ENCODE data around the gene PLAAT4.

DNA sequence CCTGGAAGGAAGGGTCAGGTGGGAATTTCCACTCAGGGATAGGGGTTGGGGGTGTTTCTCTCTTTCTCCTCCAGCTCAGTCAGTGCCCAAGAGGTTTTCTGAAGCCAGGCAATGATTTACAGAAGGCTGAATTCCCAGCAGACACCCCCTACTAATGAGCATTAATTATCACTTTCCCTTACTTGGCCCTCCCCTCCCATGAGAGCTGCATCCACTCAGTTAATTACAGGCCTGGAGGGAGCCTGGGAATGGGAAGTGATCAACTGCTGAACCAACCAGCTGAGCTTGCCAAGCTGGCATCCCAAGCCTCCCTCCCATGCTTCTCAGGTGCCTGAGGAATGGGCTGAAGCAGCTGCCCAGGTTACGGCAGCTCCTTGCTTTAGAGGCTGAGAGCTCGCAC lies 29.7 kb upstream of the PLAAT4 start:
- TF ChIP-seq EZH2 (IDR thresholded peaks at IDR 0.05; ENCODE audit: borderline replicate concordance, low read depth, low read length, severe bottlenecking) (no peak), CTCF (IDR thresholded peaks at IDR 0.05; ENCODE audit: borderline replicate concordance, extremely low read depth, low read length, poor library complexity, severe bottlenecking) (no peak)
